ENCODE results near the gene APOC1.
"Not testable (repeated sequence)": the region's sequence is repeated elsewhere in the genome, so short reads cannot be mapped to it uniquely, and the experiment has no call there.

Gene APOC1

DNA sequence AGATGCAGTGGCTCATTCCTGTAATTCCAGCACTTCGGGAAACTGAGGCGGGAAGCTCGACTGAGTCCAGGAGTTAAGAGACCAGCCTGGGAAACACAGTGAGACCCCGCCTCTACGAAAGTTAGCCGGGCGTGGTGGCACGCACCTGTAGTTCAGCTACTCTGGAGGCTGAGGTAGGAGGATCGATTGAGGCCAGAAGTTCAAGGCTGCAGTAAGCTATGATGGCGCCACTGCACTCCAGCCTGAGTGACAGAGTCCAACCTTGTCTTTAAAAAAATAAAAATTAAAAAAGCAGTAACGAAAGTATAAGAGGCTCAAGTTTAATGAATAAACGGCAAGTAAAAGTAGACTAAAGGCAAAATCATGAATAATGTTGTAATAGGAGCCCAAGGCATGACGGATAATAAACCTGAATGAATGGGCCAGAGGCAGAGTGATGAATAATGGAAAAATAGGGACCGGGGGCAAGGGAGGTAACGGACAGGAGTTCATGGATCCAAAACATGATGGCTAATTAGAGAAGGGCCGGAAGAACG, 24.5 kb upstream of the APOC1 start:
- no peak for DNase-seq (ENCODE audit: low read depth in 2 of 2)

DNA sequence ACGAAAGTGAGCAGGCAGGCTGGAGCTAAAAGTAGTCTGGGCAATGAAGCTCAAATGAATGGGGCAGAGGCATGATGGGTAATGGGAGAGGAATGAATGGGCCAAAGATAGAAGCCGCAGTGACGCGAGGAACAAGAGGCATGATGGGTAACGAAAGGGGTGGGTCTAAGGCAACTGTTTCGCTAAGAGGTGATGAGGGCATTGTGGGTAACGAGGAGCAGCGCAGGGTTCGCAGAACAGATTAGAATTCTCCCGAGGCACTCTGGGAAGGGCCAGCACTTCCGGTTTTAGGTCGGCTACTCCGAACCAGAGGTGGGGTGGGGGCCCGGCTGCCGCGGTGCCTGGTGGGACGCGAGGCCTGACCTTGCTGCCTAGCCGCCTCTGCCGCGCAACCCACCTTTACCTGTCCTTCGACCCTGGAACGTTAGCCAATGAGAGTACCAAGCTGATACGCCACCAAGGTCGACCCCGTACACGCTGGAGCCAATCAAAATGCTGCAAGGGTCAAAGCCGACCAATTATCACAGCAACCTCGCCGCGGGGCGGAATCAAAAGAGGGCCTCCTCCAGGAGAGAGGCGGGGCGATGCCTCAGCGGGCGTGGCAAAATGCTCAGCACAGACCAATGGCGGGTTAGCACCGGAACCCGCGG, 23.9 kb upstream of the APOC1 start:
- peak in 1 of 2 experiments; percentile 100 for DNase-seq (ENCODE audit: low read depth in 2 of 2)

DNA sequence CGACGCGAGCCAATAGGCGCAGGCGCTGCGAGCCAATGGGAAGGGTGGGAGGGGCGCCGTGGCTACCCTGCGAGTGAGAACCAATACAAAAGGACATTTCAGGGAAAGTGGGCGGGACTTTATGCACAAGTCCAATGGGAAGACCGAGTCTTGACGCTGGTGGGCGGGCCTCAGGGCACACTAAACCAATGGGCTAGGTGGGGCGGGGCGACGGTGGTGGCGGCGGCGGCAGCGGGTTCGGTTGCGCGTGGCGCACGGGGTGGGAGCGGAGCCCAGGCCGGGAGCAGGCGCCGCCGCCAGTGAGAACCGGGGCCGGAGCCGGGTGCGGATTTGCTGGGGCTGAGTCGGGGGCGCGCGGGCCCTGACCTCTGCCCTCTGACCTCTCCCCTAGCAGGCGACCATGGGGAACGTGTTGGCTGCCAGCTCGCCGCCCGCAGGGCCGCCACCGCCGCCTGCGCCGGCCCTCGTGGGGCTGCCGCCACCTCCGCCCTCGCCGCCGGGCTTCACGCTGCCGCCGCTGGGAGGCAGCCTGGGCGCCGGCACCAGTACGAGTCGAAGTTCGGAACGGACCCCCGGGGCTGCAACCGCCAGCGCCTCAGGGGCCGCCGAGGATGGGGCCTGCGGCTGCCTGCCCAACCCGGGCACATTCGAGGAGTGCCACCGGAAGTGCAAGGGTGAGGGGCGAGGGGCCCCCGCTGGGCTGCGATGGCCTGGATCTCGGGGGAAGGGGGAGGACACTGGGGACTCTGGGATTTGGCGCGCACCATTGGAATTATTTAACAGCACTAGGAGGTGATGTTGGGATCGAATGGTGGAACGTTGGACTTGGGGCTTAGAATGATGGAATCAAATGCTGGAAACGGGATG, 23.2 kb upstream of the APOC1 start, which contains the start of gene TOMM40:
Gene TOMM40, plus strand, starts transcription at position 239 of the 867 bp plus-strand sequence. Its CDS starts 162 bp downstream, at position 401.
- DNase-seq (ENCODE audit: low read depth in 2 of 2) = peak in 1 of 2 experiments; percentile 100

DNA sequence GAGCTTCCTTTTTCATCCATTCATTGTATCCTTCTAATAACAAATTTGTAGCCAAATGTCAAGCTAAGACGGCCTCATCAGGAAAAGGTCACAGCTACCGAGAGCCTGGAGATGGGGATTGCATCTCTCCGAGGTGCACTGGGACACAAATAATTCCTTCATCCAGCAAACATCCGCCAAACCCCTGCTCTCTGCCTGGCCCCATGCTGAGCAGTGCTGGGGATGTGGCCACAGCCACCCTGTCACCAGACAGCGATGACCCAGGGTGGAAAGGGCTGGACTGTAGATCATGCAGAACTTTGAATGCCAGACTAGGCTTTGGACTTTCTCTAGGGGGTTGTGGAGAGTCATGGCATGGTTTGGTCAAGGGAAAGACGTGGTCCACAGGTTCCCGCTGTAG, 21.5 kb upstream of the APOC1 start:
- DNase-seq (ENCODE audit: low read depth in 2 of 2) = no peak

DNA sequence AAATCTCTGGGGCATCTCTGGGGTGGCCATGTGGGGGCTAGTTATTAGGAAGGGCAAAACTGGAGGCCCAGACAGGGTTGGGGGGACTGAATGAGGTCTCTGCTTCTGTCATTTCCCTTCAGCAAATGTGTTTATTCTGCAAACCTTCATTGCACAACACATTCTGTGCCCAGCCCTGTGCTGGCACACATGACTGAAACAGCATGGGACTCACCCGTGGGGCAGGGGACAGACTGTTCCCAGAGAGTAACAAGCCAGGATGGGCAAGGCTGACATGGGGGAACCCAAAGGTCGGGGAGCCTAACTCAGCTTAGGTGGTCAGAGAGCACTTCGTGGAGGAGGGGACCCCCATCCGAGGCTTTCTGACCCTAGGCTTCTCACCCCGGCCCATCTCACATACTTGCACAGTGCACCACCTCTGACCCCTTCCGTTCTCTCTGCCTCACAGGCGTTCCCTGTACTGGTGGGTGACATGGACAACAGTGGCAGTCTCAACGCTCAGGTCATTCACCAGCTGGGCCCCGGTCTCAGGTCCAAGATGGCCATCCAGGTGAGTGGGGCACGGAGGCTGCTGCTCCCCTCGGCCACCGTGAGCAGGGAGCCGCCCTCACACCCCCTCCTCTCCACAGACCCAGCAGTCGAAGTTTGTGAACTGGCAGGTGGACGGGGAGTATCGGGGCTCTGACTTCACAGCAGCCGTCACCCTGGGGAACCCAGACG, 20.9 kb upstream of the APOC1 start:
- DNase-seq (ENCODE audit: low read depth in 2 of 2) = no peak

DNA sequence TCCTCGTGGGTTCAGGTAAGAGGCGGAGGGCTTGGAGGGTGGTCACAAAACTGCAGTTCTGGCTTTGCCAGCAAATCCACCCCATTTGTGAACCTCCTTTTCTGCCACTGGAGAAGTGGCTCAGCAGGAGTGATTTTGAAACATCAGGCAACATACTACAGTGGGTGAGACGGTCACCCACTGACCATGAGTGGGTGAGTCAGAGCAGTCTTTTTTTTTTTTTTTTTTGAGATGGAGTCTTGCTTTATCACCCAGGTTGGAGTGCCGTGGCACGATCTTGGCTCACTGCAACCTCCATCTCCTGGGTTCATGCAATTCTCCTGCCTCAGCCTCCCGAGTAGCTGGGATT, 20.4 kb upstream of the APOC1 start:
- no peak for DNase-seq (ENCODE audit: low read depth in 2 of 2)

DNA sequence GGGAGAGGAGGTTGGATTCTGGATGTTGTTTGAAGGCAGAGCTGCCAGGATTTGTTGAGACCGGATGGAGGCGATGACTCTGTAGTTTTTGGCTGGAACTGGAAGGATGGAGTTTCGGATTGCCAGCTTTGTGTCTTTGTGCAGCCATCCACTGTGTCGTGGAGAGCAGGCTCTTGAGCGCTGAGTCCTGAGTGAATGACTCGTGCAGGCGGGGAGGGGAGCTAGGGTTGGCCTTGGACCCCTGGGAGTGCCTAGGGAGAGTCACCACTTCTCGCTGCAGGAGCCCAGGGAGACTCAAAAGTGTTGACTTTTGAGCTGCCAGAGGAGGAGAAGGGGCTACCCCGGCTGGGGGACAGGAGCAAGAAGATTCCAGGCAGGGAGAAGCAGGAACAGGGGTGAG, 19.5 kb upstream of the APOC1 start:
- no peak for DNase-seq (ENCODE audit: low read depth in 2 of 2)

DNA sequence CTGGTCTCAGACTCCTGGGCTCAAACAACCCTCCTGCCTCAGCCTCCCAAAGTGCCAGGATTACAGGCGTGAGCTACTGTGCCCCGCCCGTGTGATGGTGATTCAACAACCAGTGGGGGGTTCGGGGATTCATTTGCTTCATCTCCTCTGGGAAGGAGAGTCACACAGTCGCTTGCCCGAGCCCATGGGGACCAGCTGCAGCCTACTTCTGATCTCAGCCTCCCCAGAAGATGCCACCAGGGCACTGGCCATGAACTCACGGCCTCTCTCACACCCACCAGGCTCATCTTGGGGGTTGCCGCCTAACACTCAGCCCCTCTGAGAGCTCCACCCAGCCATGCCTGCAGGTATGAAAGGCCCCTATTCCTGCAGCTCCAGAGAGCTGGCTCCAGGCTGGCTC, 16.6 kb upstream of the APOC1 start:
- DNase-seq (ENCODE audit: low read depth in 2 of 2) = no peak

DNA sequence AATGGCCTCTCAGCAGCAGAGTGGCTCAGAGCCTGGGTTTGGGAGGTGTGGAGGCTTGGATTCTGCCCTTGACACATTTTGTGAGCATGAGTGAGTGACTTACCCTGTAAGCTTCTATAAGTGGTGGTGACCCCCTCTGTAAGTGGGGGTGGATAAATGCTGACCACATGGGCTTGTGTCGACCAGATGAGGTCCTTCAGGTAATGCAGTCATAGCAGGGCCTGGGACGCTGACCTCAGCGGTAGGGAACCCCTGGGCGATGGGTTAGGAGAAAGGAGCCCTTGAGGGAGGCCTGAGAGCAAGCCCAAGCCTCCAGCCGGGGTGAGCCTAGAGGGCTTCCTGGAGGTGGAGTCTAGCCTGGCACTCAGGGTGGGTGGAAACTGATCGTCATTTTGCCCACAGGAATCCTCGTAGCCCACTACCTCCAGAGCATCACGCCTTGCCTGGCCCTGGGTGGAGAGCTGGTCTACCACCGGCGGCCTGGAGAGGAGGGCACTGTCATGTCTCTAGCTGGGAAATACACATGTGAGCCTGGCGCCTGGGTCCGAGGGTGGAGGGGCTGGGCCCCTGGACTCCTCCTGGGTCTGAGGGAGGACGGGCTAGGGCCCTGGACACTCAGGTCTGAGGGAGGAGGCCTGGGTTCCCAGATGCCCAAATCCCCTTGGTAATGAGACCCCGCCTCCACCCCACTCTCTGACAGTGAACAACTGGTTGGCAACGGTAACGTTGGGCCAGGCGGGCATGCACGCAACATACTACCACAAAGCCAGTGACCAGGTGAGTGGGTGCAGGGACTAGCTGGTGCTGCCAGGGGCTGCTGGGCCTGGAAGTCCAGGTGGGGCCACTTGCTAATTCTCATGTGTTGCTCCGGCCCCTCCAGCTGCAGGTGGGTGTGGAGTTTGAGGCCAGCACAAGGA, 13.8 kb upstream of the APOC1 start:
- no peak for DNase-seq (ENCODE audit: low read depth in 2 of 2)

DNA sequence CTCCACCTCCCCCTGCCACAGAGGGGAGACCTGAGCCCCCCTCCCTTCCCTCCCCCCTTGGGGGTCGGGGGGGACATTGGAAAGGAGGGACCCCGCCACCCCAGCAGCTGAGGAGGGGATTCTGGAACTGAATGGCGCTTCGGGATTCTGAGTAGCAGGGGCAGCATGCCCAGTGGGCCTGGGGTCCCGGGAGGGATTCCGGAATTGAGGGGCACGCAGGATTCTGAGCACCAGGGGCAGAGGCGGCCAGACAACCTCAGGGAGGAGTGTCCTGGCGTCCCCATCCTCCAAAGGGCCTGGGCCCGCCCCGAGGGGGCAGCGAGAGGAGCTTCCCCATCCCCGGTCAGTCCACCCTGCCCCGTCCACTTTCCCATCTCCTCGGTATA, 11.2 kb upstream of the APOC1 start:
- no peak for DNase-seq (ENCODE audit: low read depth in 2 of 2)

DNA sequence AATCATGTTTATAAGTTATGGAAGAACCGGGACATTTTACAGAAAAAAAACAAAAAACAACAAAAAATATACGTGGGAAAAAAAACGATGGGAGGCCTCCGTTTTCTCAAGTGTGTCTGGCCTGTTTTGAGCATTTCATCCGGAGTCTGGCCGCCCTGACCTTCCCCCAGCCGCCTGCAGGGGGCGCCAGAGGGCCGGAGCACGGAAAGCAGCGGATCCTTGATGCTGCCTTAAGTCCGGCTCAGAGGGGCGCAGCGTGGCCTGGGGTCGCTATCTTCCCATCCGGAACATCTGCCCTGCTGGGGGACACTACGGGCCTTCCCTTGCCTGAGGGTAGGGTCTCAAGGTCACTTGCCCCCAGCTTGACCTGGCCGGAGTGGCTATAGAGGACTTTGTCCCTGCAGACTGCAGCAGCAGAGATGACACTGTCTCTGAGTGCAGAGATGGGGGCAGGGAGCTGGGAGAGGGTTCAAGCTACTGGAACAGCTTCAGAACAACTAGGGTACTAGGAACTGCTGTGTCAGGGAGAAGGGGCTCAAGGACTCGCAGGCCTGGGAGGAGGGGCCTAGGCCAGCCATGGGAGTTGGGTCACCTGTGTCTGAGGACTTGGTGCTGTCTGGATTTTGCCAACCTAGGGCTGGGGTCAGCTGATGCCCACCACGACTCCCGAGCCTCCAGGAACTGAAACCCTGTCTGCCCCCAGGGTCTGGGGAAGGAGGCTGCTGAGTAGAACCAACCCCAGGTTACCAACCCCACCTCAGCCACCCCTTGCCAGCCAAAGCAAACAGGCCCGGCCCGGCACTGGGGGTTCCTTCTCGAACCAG, 10.6 kb upstream of the APOC1 start:
- peak; percentile 50 to 71 for DNase-seq (ENCODE audit: low read depth in 2 of 2)

DNA sequence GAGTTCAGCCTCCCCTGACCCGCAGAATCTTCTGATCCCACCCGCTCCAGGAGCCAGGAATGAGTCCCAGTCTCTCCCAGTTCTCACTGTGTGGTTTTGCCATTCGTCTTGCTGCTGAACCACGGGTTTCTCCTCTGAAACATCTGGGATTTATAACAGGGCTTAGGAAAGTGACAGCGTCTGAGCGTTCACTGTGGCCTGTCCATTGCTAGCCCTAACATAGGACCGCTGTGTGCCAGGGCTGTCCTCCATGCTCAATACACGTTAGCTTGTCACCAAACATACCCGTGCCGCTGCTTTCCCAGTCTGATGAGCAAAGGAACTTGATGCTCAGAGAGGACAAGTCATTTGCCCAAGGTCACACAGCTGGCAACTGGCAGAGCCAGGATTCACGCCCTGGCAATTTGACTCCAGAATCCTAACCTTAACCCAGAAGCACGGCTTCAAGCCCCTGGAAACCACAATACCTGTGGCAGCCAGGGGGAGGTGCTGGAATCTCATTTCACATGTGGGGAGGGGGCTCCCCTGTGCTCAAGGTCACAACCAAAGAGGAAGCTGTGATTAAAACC, 9.9 kb upstream of the APOC1 start:
- no peak for DNase-seq (ENCODE audit: low read depth in 2 of 2)

DNA sequence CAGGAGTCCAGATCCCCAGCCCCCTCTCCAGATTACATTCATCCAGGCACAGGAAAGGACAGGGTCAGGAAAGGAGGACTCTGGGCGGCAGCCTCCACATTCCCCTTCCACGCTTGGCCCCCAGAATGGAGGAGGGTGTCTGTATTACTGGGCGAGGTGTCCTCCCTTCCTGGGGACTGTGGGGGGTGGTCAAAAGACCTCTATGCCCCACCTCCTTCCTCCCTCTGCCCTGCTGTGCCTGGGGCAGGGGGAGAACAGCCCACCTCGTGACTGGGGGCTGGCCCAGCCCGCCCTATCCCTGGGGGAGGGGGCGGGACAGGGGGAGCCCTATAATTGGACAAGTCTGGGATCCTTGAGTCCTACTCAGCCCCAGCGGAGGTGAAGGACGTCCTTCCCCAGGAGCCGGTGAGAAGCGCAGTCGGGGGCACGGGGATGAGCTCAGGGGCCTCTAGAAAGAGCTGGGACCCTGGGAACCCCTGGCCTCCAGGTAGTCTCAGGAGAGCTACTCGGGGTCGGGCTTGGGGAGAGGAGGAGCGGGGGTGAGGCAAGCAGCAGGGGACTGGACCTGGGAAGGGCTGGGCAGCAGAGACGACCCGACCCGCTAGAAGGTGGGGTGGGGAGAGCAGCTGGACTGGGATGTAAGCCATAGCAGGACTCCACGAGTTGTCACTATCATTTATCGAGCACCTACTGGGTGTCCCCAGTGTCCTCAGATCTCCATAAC, 8.8 kb upstream of the APOC1 start, which contains the start of gene APOE:
Gene APOE, plus strand, starts transcription at position 360 of the 724 bp plus-strand sequence. CDS start 829 bp downstream, outside the sequence.
- DNase-seq (ENCODE audit: low read depth in 2 of 2) = no peak

DNA sequence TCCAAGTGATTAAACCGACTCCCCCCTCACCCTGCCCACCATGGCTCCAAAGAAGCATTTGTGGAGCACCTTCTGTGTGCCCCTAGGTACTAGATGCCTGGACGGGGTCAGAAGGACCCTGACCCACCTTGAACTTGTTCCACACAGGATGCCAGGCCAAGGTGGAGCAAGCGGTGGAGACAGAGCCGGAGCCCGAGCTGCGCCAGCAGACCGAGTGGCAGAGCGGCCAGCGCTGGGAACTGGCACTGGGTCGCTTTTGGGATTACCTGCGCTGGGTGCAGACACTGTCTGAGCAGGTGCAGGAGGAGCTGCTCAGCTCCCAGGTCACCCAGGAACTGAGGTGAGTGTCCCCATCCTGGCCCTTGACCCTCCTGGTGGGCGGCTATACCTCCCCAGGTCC, 6.8 kb upstream of the APOC1 start:
- DNase-seq (ENCODE audit: low read depth in 2 of 2) = no peak

DNA sequence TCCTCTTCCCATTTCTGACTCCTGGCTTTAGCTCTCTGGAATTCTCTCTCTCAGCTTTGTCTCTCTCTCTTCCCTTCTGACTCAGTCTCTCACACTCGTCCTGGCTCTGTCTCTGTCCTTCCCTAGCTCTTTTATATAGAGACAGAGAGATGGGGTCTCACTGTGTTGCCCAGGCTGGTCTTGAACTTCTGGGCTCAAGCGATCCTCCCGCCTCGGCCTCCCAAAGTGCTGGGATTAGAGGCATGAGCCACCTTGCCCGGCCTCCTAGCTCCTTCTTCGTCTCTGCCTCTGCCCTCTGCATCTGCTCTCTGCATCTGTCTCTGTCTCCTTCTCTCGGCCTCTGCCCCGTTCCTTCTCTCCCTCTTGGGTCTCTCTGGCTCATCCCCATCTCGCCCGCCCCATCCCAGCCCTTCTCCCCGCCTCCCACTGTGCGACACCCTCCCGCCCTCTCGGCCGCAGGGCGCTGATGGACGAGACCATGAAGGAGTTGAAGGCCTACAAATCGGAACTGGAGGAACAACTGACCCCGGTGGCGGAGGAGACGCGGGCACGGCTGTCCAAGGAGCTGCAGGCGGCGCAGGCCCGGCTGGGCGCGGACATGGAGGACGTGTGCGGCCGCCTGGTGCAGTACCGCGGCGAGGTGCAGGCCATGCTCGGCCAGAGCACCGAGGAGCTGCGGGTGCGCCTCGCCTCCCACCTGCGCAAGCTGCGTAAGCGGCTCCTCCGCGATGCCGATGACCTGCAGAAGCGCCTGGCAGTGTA, 6.2 kb upstream of the APOC1 start:
- no peak for DNase-seq (ENCODE audit: low read depth in 2 of 2)

DNA sequence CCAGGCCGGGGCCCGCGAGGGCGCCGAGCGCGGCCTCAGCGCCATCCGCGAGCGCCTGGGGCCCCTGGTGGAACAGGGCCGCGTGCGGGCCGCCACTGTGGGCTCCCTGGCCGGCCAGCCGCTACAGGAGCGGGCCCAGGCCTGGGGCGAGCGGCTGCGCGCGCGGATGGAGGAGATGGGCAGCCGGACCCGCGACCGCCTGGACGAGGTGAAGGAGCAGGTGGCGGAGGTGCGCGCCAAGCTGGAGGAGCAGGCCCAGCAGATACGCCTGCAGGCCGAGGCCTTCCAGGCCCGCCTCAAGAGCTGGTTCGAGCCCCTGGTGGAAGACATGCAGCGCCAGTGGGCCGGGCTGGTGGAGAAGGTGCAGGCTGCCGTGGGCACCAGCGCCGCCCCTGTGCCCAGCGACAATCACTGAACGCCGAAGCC, 5.6 kb upstream of the APOC1 start:
- no peak for DNase-seq (ENCODE audit: low read depth in 2 of 2)

DNA sequence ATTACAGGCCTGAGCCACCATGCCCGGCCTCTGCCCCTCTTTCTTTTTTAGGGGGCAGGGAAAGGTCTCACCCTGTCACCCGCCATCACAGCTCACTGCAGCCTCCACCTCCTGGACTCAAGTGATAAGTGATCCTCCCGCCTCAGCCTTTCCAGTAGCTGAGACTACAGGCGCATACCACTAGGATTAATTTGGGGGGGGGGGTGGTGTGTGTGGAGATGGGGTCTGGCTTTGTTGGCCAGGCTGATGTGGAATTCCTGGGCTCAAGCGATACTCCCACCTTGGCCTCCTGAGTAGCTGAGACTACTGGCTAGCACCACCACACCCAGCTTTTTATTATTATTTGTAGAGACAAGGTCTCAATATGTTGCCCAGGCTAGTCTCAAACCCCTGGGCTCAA, 4.6 kb upstream of the APOC1 start:
- DNase-seq (ENCODE audit: low read depth in 2 of 2) = no peak

DNA sequence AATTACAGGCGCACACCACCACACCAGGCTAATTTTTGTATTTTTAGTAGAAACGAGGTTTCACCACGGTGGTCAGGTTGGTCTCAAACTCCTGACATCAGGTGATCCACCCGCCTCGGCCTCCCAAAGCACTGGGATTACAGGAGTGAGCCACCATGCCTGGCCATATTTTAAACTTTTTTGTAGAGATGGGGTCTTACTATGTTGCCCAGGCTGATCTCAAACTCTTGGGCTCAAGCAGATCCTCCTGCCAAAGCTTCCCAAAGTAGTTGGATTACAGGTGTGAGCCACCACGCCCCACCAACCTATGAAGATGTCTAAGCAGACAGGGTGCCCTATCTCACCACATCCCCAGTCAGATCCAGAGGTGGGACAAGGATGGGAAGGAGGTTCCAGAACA, 2.5 kb upstream of the APOC1 start:
- not testable (repeated sequence) for DNase-seq (ENCODE audit: low read depth in 2 of 2)
